T-helper 1 cell treated with Interleukin-12 subunit alpha and Interleukin-12 subunit beta and Interleukin-4 antibody, amounts not matched to agents 30 ng/mL and 1 ng/mL, for 36 hours (primary cell): Measurements from ENCODE around the gene TRMT11. TPM values are rescaled to one million over a fixed set of nuclear protein-coding genes. Genes with fewer than 3 reads are reported as not detected.

ENCODE experiments used
- intact Hi-C: fragments of 100-400 bp; cut with micrococcal nuclease; formaldehyde crosslinking; loops from one replicate; pipeline ENCODE4 v1.15.1; 2024
- total RNA-seq: library from RNA; stranded (reverse); gene quantifications from 2 replicates; pipeline ENCODE4 v1.2.3, GENCODE V29; 2022

TRMT11 gene
- total RNA-seq = 17.0 and 17.3 TPM in 2 replicates

GRCh38 chr6:125986301-125987025 lies at the start of gene TRMT11:
Gene TRMT11 (plus strand): TSS chr6:125986540. CDS start chr6:125986551, 11 bp downstream.
- intact Hi-C loops = loop anchor here (1.0 to 10.0 kb wide), 6 partner anchors 10 to 832 kb away; partner anchors contain the start of genes HDDC2, HINT3, NCOA7 and TPD52L1

- intact Hi-C loops = no loop called here
These were observed 47.3 kb upstream of the TRMT11 start for GRCh38 chr6:125939026-125939425.

DNA sequence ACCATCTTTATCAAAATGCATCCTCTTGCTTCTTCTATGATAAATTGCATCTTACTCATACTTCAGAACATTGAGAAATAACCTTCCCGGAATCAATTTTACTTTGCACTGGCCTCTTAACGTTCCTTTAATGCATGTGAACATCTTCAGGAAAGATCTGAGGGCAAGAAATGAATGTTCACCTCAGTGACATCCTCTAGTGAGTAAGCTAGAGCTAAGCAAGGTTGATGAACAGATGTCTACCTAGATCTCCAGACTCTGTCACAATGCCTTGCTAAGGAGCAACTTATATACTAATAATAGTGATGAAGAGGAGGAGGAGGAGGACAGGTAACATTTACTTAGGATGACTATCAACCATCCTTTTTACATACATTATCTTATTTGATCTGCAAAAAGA lies 46.5 kb upstream of the TRMT11 start:
- intact Hi-C loops = no loop called here

GRCh38 chr6:125940247-125941041 lies 45.9 kb upstream of the TRMT11 start:
- intact Hi-C loops = no loop called here

DNA sequence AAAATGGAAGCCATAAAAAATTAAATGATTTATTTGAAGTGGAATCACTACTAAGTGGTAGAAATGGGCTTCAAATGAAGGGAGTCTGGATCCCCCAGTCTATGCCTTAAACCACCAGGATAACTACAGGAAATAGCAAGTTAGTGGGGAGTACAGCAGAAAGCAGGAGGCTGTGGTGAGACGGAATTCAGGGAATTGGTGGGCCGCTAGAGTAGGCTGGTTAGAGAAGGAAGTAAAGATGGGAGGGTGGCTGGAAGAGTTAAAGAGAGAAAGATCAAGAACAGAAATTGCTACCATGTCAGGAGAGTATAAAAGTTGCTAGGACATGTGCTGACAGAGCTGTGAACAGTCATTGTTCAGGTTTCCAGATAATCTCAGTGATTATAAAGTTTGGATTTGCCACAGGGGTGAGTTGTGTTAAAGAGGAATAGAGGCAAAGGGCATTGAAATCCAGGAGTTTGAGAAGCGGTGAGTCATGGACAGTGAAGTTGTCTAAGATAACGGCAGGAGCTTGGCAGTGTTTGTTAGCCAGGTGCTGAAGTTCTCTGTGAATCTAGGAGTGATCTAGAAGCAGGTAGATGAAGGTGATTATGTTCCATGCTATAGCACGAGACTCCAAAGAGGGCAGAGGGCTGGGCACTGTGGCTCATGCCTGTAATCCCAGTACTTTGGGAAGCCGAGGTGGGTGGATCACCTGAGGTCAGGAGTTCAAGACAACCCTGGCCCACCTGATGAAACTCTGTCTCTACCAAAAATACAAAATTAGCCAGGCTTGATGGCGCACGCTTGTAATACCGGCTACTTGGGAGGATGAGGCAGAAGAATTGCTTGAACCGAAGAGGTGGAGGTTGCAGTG lies 43.4 kb upstream of the TRMT11 start:
- intact Hi-C loops = loop anchor here (1.0 kb wide), 1 partner anchor 8 kb away; no protein-coding TSS in a partner anchor

GRCh38 chr6:125943528-125944433 lies 42.6 kb upstream of the TRMT11 start:
- intact Hi-C loops = loop anchor here (1.0 kb wide), 1 partner anchor 8 kb away; no protein-coding TSS in a partner anchor

DNA sequence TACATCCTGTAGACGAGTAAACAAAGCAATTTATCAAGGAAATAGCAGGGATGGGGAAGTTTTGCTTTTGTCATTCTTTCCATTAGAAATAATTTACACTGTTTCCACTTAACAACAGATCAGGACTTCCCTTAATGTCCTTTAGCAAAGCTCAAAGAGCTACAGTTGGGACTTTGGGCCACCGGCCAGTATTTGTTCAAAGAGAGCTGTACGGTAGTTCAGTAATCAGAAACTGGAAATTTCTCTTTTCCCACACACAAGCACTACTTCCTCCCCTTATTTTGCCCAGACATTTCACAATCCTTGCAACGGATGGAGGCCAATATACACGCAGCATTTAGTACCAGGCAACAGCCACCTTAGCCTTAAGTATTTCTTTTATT lies 41.9 kb upstream of the TRMT11 start:
- intact Hi-C loops = no loop called here

DNA sequence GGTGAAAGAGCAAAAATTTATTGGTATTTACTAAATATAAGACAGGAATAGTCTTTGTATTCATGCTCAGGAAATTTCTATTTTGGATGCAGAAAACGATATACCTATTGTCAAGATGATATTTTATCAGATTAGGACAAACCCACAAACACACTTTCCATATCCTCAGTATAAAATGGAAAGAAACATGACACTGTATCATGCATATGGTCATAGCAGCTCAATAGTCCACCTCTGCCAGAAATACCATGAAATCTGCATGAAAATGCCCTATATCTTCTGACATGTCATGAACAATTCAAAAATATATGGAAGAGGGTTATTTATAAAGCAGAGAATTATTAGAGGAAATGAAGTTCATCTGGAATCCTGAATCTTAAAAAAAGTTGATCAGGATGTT lies 41.4 kb upstream of the TRMT11 start:
- intact Hi-C loops = no loop called here

DNA sequence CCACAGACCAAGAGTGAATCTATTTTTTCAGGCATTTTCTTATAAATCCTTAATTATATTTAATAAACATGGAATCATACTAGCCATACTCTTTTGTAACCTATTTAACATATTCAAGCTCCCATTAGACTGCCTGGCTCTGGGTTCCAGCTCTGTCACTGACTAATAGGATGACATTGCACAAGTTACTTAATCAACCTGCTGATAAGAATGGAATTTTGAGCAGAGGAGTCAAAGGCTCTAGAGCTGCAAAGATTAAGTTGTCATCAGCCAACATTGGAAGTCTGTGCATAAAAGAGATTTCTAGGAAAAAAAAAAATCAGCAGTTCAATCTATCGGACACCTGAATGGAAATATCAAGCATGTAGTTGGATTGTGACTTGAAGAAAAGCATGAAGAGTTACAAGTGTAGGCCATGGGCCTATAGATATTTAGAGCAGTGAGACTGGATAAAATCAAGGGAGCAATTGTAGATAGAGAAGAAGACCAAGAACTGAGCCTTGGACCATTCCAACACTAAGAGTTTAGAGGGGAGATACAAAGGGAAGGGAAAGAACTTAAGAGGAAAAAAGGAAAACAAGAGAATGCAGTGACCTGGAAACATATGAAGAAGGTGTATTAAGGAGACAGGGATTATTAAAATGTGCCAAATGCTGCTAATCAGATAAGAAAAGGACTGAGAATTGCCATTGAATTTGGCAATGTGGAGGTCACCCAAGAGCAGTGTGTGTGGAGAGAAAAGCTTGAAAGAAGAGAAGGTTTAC lies 40.8 kb upstream of the TRMT11 start:
- intact Hi-C loops = no loop called here

- intact Hi-C loops = no loop called here
These were observed 38.7 kb upstream of the TRMT11 start for GRCh38 chr6:125947615-125948014.

DNA sequence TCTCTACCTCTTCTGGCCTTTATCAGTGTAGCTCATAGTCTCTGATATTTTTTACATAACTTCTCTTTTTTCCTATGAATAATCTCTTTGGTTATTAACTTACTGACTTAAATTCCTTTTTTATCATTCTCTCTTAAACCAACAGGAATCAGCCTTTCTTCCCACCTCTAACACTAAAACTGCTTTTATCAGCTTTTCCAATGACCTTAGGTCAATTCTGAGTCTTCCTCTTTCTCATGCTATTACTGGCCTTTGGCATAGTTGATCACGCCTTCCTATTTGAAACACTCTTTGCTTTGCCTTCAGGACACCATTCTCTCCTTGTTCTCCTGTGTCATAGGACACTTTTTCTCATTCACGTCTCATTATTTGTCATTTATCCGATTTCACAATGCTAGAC lies 37.9 kb upstream of the TRMT11 start:
- intact Hi-C loops = no loop called here

GRCh38 chr6:125949069-125949468 lies 37.3 kb upstream of the TRMT11 start:
- intact Hi-C loops = no loop called here

- intact Hi-C loops = no loop called here
These were observed 36.0 kb upstream of the TRMT11 start for GRCh38 chr6:125950293-125950692.

- intact Hi-C loops = loop anchor here (1.0 kb wide), 1 partner anchor 7 kb away; no protein-coding TSS in a partner anchor
These were observed 35.6 kb upstream of the TRMT11 start for GRCh38 chr6:125950716-125951115.

DNA sequence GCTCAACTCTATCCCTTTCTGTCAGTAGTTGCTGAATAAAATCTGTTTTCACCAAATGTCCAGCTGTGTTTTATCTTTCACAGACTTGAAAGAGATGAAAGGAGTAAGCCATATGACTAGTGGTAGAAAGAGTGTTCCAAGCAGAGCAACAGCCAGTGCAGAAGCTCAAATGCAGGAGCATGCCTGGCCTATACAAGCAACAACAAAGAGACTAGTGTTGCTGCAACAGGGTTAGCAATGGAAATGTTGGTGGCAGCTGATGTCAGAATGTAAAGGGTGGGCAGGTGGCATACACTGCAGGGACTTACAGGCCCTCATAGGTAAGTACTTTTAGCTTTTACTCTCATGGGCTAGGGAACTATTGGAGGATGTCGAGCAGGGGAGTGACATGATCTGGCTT lies 35.0 kb upstream of the TRMT11 start:
- intact Hi-C loops = loop anchor here (1.0 kb wide), 1 partner anchor 8 kb away; no protein-coding TSS in a partner anchor

GRCh38 chr6:125952764-125953501 lies 33.4 kb upstream of the TRMT11 start:
- intact Hi-C loops = no loop called here

- intact Hi-C loops = no loop called here
These were observed 32.9 kb upstream of the TRMT11 start for GRCh38 chr6:125953502-125953875.

DNA sequence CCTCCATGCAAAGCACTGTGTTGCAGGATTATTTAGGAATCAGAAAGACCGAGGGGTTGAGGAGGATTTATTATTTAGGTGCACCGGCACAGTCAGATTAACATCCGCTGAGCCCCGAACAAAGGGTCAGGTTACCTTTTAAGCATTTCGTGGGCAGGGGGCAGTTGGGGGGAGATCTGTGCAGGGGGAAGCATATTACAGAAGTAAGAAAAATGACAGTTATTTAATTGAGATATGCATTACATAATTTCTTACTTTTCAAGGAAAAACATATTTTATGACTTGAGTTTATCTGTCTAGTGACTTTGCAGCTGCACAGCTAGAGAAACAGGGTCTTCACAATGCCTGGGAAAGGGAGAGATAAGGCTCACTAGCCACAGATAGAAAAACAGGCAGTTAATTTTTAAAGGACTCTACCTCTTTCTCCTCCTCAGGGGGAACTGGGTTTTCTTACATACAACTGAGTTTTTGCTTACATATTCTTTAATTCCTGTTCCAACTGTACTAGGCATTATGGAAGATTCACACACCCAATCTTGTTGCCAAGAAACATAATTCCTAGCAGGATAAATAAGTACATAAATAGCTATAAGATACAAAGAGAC lies 31.5 kb upstream of the TRMT11 start:
- intact Hi-C loops = no loop called here
